CD14-positive monocyte (primary cell): ENCODE measurements around the gene NBAS. TPM values are rescaled to one million over a fixed set of nuclear protein-coding genes. Genes with fewer than 3 reads are reported as not detected.

Source experiments
- DNase-seq, 3 donors: peaks; one replicate each; pipeline ENCODE4 v3.0.0-alpha.2; 2011 to 2022
- H2AFZ ChIP-seq: 2 replicates; pipeline ENCODE4 v1.6.0; 2012; ENCODE audit warnings: mild to moderate bottlenecking, low read depth, low read length, inconsistent platforms; ENCODE audit not compliant: insufficient read depth, poor library complexity, severe bottlenecking
- H3K27ac ChIP-seq, 2 donors: 1 replicate in 1 of 2; 2 replicates in 1 of 2; pipeline ENCODE4 v1.5.1; 2012 to 2013; ENCODE audit warnings: low read length in 2 of 2, control low read depth in 1 of 2, inconsistent platforms in 1 of 2, low read depth in 1 of 2, mild to moderate bottlenecking in 1 of 2
- H3K27me3 ChIP-seq, 2 donors: one replicate each; pipeline versions ENCODE4 v1.6.0 to v1.6.1; 2011 to 2013; ENCODE audit warnings: low read length in 2 of 2; ENCODE audit not compliant: control insufficient read depth in 2 of 2, insufficient read depth in 2 of 2
- H3K36me3 ChIP-seq, 2 donors: replicated peaks in 1 of 2; 1 replicate in 1 of 2; 2 replicates in 1 of 2; pipeline versions ENCODE4 v1.5.1 to v1.6.1; 2012 to 2013; ENCODE audit warnings: low read length in 2 of 2, control low read depth in 1 of 2, inconsistent platforms in 1 of 2, mild to moderate bottlenecking in 1 of 2; ENCODE audit not compliant: insufficient read depth in 2 of 2, control insufficient read depth in 1 of 2
- H3K4me1 ChIP-seq, 2 donors: 1 replicate in 1 of 2; 2 replicates in 1 of 2; pipeline versions ENCODE4 v1.5.1 to v1.6.1; 2012 to 2013; ENCODE audit warnings: low read length in 2 of 2, control low read depth in 1 of 2, inconsistent platforms in 1 of 2, mild to moderate bottlenecking in 1 of 2, moderate library complexity in 1 of 2; ENCODE audit not compliant: insufficient read depth in 2 of 2, control insufficient read depth in 1 of 2
- H3K4me2 ChIP-seq: replicated peaks from 2 replicates; pipeline ENCODE3; 2012; ENCODE audit warnings: low read length, moderate library complexity, mild to moderate bottlenecking; ENCODE audit not compliant: poor library complexity, severe bottlenecking; ENCODE audit errors: extremely low read depth
- H3K4me3 ChIP-seq, 3 experiments: fragments of 200-600 bp in 1 of 3; sonication (generic) in 1 of 3; replicated peaks in 1 of 3; 1 replicate in 2 of 3; 2 replicates in 1 of 3; pipeline ENCODE4 v1.5.1; 2011 to 2013; ENCODE audit warnings: low read length in 3 of 3, mild to moderate bottlenecking in 3 of 3, control low read depth in 2 of 3, low read depth in 2 of 3, inconsistent platforms in 1 of 3, moderate library complexity in 1 of 3
- H3K79me2 ChIP-seq: 2 replicates; pipeline ENCODE4 v1.6.0; 2012; ENCODE audit warnings: mild to moderate bottlenecking, control low read depth, inconsistent platforms, low read length, moderate library complexity; ENCODE audit not compliant: insufficient read depth
- H3K9ac ChIP-seq: 2 replicates; pipeline ENCODE4 v1.6.0; 2017; ENCODE audit warnings: low read length, mild to moderate bottlenecking; ENCODE audit not compliant: insufficient read depth, poor library complexity, severe bottlenecking
- H3K9me3 ChIP-seq, 2 donors: replicated peaks in 1 of 2; 1 replicate in 1 of 2; 2 replicates in 1 of 2; pipeline versions ENCODE4 v1.5.1 to v1.6.1; 2012 to 2013; ENCODE audit warnings: low read length in 2 of 2, control low read depth in 1 of 2; ENCODE audit not compliant: control insufficient read depth in 1 of 2, insufficient read depth in 1 of 2
- H4K20me1 ChIP-seq: 2 replicates; pipeline ENCODE4 v1.6.0; 2012; ENCODE audit warnings: mild to moderate bottlenecking, low read length, control low read depth, moderate library complexity; ENCODE audit not compliant: insufficient read depth
- H3K27ac Mint-ChIP-seq, 7 donors: one replicate each; pipeline ENCODE4 v1.8.0; 2020; ENCODE audit warnings: mild to moderate bottlenecking in 7 of 7, mixed read lengths in 7 of 7, moderate library complexity in 6 of 7, inconsistent platforms in 2 of 7
- H3K27me3 Mint-ChIP-seq, 3 donors: one replicate each; pipeline ENCODE4 v1.8.0; 2021 to 2022; ENCODE audit warnings: low read depth in 3 of 3, mild to moderate bottlenecking in 3 of 3, mixed read lengths in 3 of 3, moderate library complexity in 3 of 3, inconsistent platforms in 1 of 3
- H3K36me3 Mint-ChIP-seq, 2 donors: one replicate each; pipeline ENCODE4 v1.8.0; 2020; ENCODE audit warnings: mixed read lengths in 2 of 2, inconsistent platforms in 1 of 2, mild to moderate bottlenecking in 1 of 2
- H3K4me1 Mint-ChIP-seq: one replicate; pipeline ENCODE4 v1.8.0; 2020; ENCODE audit warnings: mild to moderate bottlenecking, mixed read lengths
- H3K4me3 Mint-ChIP-seq, 2 donors: one replicate each; pipeline ENCODE4 v1.8.0; 2020; ENCODE audit warnings: mild to moderate bottlenecking in 2 of 2, mixed read lengths in 2 of 2, moderate library complexity in 1 of 2
- H3K9me3 Mint-ChIP-seq, 7 donors: one replicate each; pipeline ENCODE4 v1.8.0; 2020 to 2022; ENCODE audit warnings: mixed read lengths in 7 of 7, mild to moderate bottlenecking in 6 of 7, moderate library complexity in 6 of 7, inconsistent platforms in 2 of 7
- WGBS: methylation state at CpG from one replicate; pipeline ENCODE4 v1.1.5; 2013; ENCODE audit warnings: missing lambda C conversion rate; ENCODE audit not compliant: insufficient coverage; 5-methylcytosine and 5-hydroxymethylcytosine counted together
- intact Hi-C, 2 donors: fragments of 100-400 bp; cut with micrococcal nuclease; formaldehyde crosslinking; loops; one replicate each; pipeline versions ENCODE4 v1.15.0 to v1.15.1; 2023
- polyA plus RNA-seq, 3 donors: library from polyadenylated mRNA; depleted of rRNA in 1 of 3; unstranded in 2 of 3; stranded (reverse) in 1 of 3; fragments of 300-500 nt in 2 of 3; fragments of >200 nt in 1 of 3; fragmentation: Illumina TruSeq in 2 of 3; gene quantifications; 1 replicate in 2 of 3; 2 replicates in 1 of 3; pipeline ENCODE4 v1.2.3, GENCODE V29; 2012 to 2021
- TF ChIP-seq, protein P1 (sequence below): fragments of 200-600 bp; IDR thresholded peaks from one replicate; pipeline ENCODE4 v1.8.0; 2022; ENCODE audit warnings: antibody characterized with exemption, mild to moderate bottlenecking

NBAS gene
- polyA plus RNA-seq, 3 donors, result 8.9 to 10.9 (median 8.9) TPM

DNA sequence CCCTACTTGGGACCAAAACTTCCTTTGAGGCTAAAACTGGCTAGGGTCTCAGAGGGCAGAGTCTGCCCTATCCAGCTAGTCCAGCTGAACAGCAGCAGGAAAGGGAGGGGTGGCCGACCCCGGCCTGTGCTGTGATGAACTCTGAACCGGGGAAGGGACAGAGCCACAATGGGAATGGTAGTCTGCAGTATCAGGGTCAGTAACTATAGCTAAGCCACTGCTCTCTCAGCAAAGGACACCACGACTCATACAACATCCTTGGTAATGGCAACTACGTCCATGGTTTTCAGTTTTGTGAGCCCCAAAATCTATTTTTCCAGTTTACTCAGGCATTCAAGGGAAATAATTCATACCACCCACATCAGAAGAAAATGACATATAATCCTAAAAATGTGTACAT is 75.2 kb downstream of the NBAS start:
- Histone ChIP-seq H3K27ac (no peak overlapping the region), H3K9me3 (no peaks in the 10 kb centered on the region), H3K4me2 (no peak overlapping the region), H3K79me2 (no peaks in the 10 kb centered on the region), H3K4me1 (no peaks in the 10 kb centered on the region), H2AFZ (no peak overlapping the region), H3K9ac (no peak overlapping the region), H3K27me3 (no peaks in the 10 kb centered on the region), H3K4me3 (no peak overlapping the region), H4K20me1 (no peaks in the 10 kb centered on the region), H3K36me3 (peaks cover 37 to 80% of the 10 kb centered on the region in 2 donors)
- peaks cover 0 to 5% (median 3%) of the 10 kb centered on the region in 7 donors for H3K9me3 Mint-ChIP-seq
- H3K4me3 Mint-ChIP-seq, result no peak overlapping the region
- 100% methylated on average over 3 of the region's 5 CpGs for WGBS
- TF ChIP-seq, protein P1, sequence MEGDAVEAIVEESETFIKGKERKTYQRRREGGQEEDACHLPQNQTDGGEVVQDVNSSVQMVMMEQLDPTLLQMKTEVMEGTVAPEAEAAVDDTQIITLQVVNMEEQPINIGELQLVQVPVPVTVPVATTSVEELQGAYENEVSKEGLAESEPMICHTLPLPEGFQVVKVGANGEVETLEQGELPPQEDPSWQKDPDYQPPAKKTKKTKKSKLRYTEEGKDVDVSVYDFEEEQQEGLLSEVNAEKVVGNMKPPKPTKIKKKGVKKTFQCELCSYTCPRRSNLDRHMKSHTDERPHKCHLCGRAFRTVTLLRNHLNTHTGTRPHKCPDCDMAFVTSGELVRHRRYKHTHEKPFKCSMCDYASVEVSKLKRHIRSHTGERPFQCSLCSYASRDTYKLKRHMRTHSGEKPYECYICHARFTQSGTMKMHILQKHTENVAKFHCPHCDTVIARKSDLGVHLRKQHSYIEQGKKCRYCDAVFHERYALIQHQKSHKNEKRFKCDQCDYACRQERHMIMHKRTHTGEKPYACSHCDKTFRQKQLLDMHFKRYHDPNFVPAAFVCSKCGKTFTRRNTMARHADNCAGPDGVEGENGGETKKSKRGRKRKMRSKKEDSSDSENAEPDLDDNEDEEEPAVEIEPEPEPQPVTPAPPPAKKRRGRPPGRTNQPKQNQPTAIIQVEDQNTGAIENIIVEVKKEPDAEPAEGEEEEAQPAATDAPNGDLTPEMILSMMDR, result no peak
- H3K4me1 Mint-ChIP-seq, result no peaks in the 10 kb centered on the region
- no peak overlapping the region for H3K27ac Mint-ChIP-seq
- no peak for DNase-seq
- H3K27me3 Mint-ChIP-seq, result no peaks in the 10 kb centered on the region
- peaks cover 54% of the 10 kb centered on the region in 2 donors for H3K36me3 Mint-ChIP-seq
- intact Hi-C loops, result no loop called here

DNA sequence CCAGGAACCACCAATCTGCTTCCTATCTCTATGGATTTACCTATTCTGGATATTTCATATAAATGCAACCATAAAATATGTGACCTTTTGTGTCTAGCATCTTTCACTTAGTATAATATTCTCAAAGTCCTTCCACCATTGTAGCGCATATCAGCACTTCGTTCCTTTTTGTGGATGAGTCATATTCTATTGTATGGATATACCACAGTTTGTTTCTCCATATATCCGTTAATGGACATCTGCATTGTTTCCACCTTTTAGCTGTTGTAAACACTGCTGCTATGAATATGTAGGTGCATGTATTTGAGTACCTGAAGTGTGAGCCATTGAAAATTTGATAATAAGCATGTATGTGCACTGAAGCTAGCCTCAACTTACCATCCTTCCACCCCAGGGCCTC is 80.1 kb downstream of the NBAS start:
- Mint-ChIP-seq H3K4me1 (no peaks in the 10 kb centered on the region), H3K36me3 (peaks cover 52 to 61% of the 10 kb centered on the region in 2 donors), H3K9me3 (peaks cover 0 to 7% (median 3%) of the 10 kb centered on the region in 7 donors), H3K27ac (no peak overlapping the region), H3K27me3 (no peaks in the 10 kb centered on the region), H3K4me3 (no peak overlapping the region)
- no CpG with 5 or more reads among the region's 3 CpGs for WGBS
- TF ChIP-seq, protein P1, result no peak
- Histone ChIP-seq H3K27ac (no peak overlapping the region), H3K36me3 (peaks cover 26 to 71% of the 10 kb centered on the region in 2 donors), H4K20me1 (no peaks in the 10 kb centered on the region), H3K9ac (no peak overlapping the region), H2AFZ (no peak overlapping the region), H3K4me2 (no peak overlapping the region), H3K4me1 (no peaks in the 10 kb centered on the region), H3K79me2 (no peaks in the 10 kb centered on the region), H3K4me3 (no peak overlapping the region), H3K9me3 (no peaks in the 10 kb centered on the region), H3K27me3 (no peaks in the 10 kb centered on the region)
- intact Hi-C loops, result no loop called here
- no peak for DNase-seq
